DND-41 (cell line): ENCODE data around the gene QPCT.

Experiments
- EZH2 ChIP-seq: IDR thresholded peaks from 3 replicates; pipeline ENCODE4 v1.6.1; 2012; ENCODE audit warnings: borderline replicate concordance, low read depth, mild to moderate bottlenecking, moderate library complexity, low read length, inconsistent platforms; ENCODE audit not compliant: severe bottlenecking
- TF ChIP-seq, protein P1 (sequence below): IDR thresholded peaks from 2 replicates; pipeline ENCODE4 v1.5.1; 2012; ENCODE audit warnings: borderline replicate concordance, low read length, moderate library complexity, mild to moderate bottlenecking; ENCODE audit not compliant: poor library complexity, severe bottlenecking; ENCODE audit errors: extremely low read depth

DNA sequence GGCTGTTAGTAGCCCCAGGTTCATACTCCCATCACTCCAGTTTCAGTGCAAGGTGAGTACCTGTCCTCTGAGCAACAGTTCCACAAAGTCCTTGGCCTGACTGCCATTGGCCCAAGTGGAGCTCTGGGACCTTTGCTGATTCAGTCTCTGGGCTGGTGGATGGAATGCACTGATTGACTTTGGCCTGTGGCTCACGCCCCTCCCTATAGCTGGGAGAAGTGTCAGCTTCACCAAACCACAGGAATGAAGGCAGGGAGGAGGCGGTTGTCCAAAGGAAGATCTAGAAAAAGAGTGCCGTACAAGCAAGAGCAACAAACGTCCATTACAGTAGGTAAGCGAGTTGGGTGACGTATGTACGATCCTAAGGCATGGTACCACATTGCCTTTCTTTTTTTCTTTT is 34.0 kb downstream of the QPCT start:
- TF ChIP-seq, protein P1, sequence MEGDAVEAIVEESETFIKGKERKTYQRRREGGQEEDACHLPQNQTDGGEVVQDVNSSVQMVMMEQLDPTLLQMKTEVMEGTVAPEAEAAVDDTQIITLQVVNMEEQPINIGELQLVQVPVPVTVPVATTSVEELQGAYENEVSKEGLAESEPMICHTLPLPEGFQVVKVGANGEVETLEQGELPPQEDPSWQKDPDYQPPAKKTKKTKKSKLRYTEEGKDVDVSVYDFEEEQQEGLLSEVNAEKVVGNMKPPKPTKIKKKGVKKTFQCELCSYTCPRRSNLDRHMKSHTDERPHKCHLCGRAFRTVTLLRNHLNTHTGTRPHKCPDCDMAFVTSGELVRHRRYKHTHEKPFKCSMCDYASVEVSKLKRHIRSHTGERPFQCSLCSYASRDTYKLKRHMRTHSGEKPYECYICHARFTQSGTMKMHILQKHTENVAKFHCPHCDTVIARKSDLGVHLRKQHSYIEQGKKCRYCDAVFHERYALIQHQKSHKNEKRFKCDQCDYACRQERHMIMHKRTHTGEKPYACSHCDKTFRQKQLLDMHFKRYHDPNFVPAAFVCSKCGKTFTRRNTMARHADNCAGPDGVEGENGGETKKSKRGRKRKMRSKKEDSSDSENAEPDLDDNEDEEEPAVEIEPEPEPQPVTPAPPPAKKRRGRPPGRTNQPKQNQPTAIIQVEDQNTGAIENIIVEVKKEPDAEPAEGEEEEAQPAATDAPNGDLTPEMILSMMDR: no peak
- no peak for TF ChIP-seq EZH2
